HepG2 (cell line): ENCODE results near the gene S100P. TPM values are rescaled to one million over a fixed set of nuclear protein-coding genes. Genes with fewer than 3 reads are reported as not detected.

Experiments
- ARID2 ChIP-seq: sonication (generic); formaldehyde crosslinking; IDR thresholded peaks from 2 replicates; pipeline ENCODE4 v1.8.1; 2022; ENCODE audit warnings: mild to moderate bottlenecking, missing genetic modification reagents, borderline replicate concordance
- ATF2 ChIP-seq: sonication (generic); formaldehyde crosslinking; IDR thresholded peaks from 2 replicates; pipeline ENCODE4 v1.4.0; 2020; ENCODE audit warnings: missing genetic modification reagents
- GABPA ChIP-seq, 2 experiments: IDR thresholded peaks; 2 replicates each; pipeline ENCODE4 v1.6.1; 2011 to 2016; ENCODE audit warnings: low read depth in 2 of 2, low read length in 1 of 2, missing biosample characterization in 1 of 2, missing genetic modification characterization in 1 of 2
- GPN1 ChIP-seq: sonication (generic); formaldehyde crosslinking; IDR thresholded peaks from 2 replicates; pipeline ENCODE4 v1.5.1; 2020; ENCODE audit warnings: missing genetic modification reagents, borderline replicate concordance
- ISX ChIP-seq: sonication (generic); formaldehyde crosslinking; conservative IDR thresholded peaks from 2 replicates; pipeline ENCODE4 v1.5.0; 2020; ENCODE audit warnings: missing genetic modification reagents
- LBX2 ChIP-seq: sonication (generic); formaldehyde crosslinking; IDR thresholded peaks from 2 replicates; pipeline ENCODE4 v1.5.0; 2020; ENCODE audit warnings: missing genetic modification reagents, mild to moderate bottlenecking, borderline replicate concordance
- NFRKB ChIP-seq: fragments of 450-650 bp; IDR thresholded peaks from 2 replicates; pipeline ENCODE4 v1.6.1; 2017
- NR2F6 ChIP-seq, 2 experiments: IDR thresholded peaks; 2 replicates each; pipeline ENCODE4 v1.6.1; 2016; ENCODE audit warnings: antibody characterized with exemption in 1 of 2, mild to moderate bottlenecking in 1 of 2
- PHB2 ChIP-seq: fragments of 450-650 bp; IDR thresholded peaks from 2 replicates; pipeline ENCODE4 v1.6.1; 2018; ENCODE audit not compliant: partially characterized antibody
- RFXAP ChIP-seq: sonication (generic); formaldehyde crosslinking; IDR thresholded peaks from 2 replicates; pipeline ENCODE4 v1.4.0; 2020; ENCODE audit warnings: missing genetic modification reagents, borderline replicate concordance
- RORA ChIP-seq: sonication (generic); formaldehyde crosslinking; IDR thresholded peaks from 2 replicates; pipeline ENCODE4 v1.5.0; 2020; ENCODE audit warnings: mild to moderate bottlenecking, missing genetic modification reagents, moderate library complexity
- SUZ12 ChIP-seq: fragments of 150-350 bp; IDR thresholded peaks from 2 replicates; pipeline ENCODE4 v1.6.1; 2014; ENCODE audit warnings: low read depth, low read length
- TBX3 ChIP-seq: fragments of 450-650 bp; IDR thresholded peaks from 2 replicates; pipeline ENCODE4 v1.6.1; 2017; ENCODE audit warnings: antibody characterized with exemption, mild to moderate bottlenecking, inconsistent platforms, borderline replicate concordance
- ZKSCAN1 ChIP-seq: fragments of 150-350 bp; IDR thresholded peaks from 2 replicates; pipeline ENCODE4 v1.6.1; 2014; ENCODE audit warnings: low read length
- ZMYM4 ChIP-seq: sonication (generic); formaldehyde crosslinking; IDR thresholded peaks from 2 replicates; pipeline ENCODE4 v1.8.1; 2023; ENCODE audit warnings: mild to moderate bottlenecking, missing genetic modification reagents
- ZNF280B ChIP-seq: sonication (generic); formaldehyde crosslinking; IDR thresholded peaks from 2 replicates; pipeline ENCODE4 v1.5.0; 2020; ENCODE audit warnings: missing genetic modification reagents, mild to moderate bottlenecking, borderline replicate concordance
- ZNF512 ChIP-seq: sonication (generic); formaldehyde crosslinking; IDR thresholded peaks from 2 replicates; pipeline ENCODE4 v1.4.0; 2020; ENCODE audit warnings: mild to moderate bottlenecking, missing genetic modification reagents
- ZNF546 ChIP-seq: sonication (generic); formaldehyde crosslinking; conservative IDR thresholded peaks from 2 replicates; pipeline ENCODE4 v1.8.1; 2023; ENCODE audit warnings: mild to moderate bottlenecking, missing genetic modification reagents
- ZNF562 ChIP-seq: sonication (generic); formaldehyde crosslinking; IDR thresholded peaks from 2 replicates; pipeline ENCODE4 v1.8.0; 2022; ENCODE audit warnings: missing genetic modification reagents, borderline replicate concordance
- ZNF569 ChIP-seq: sonication (generic); formaldehyde crosslinking; IDR thresholded peaks from 2 replicates; pipeline ENCODE4 v1.5.0; 2020; ENCODE audit warnings: mild to moderate bottlenecking, missing genetic modification reagents, moderate library complexity, borderline replicate concordance
- ZNF616 ChIP-seq: sonication (generic); formaldehyde crosslinking; IDR thresholded peaks from 2 replicates; pipeline ENCODE4 v1.5.0; 2020; ENCODE audit warnings: low read depth, mild to moderate bottlenecking, missing genetic modification reagents
- polyA plus RNA-seq, 8 experiments: library from polyadenylated mRNA; depleted of rRNA in 3 of 8; stranded (reverse) in 7 of 8; unstranded in 1 of 8; fragments of >200 nt; fragmentation: Illumina TruSeq in 4 of 8; extraction: Trizol in 4 of 8; gene quantifications; 2 replicates each; pipeline versions ENCODE4 v1.2.1 to v1.2.3, GENCODE V29; 2011 to 2016; ENCODE audit warnings: low read depth in 4 of 8, missing spikeins in 1 of 8, mixed read lengths in 1 of 8; ENCODE audit not compliant: insufficient read depth in 1 of 8
- total RNA-seq, 5 experiments: library from RNA; depleted of rRNA; stranded (reverse); fragments of >200 nt; fragmentation: Illumina TruSeq; extraction: Trizol; gene quantifications; 2 replicates each; pipeline ENCODE4 v1.2.3, GENCODE V29; 2016; ENCODE audit warnings: low read depth in 1 of 5

The S100P gene
- total and polyA plus RNA-seq, 2 of the 13 experiments (the other 11 are each of a cell fraction or from before 2014, with no cell fraction given) = 278 to 1,649 TPM

GRCh38 chr4:6733358-6734164 lies 39.9 kb downstream of the S100P start (continued):
- TF ChIP-seq ARID2 = no peak
- no peak for TF ChIP-seq GPN1 (CRISPR knock-in tag)
- TF ChIP-seq RORA (CRISPR knock-in tag) = no peak
- peak; percentile 91 for TF ChIP-seq NR2F6 (IDR thresholded peaks at IDR 0.05)
- peak; percentile 92 for TF ChIP-seq NR2F6 (CRISPR knock-in tag; IDR thresholded peaks at IDR 0.05)
- TF ChIP-seq ZNF562 (CRISPR knock-in tag) = no peak
- peak; percentile 60; the same call in 1 of the 2 replicates for TF ChIP-seq TBX3
- TF ChIP-seq LBX2 (CRISPR knock-in tag) = peak; percentile 17; the same call in 1 of the 2 replicates
- peak; percentile 85 for TF ChIP-seq ZMYM4 (CRISPR knock-in tag)
- TF ChIP-seq SUZ12 = no peak
- TF ChIP-seq PHB2 = no peak
- no peak for TF ChIP-seq ZNF512
- TF ChIP-seq NFRKB = no peak
- TF ChIP-seq ZNF616 (CRISPR knock-in tag) = no peak
- no peak for TF ChIP-seq ISX (CRISPR knock-in tag)
- TF ChIP-seq ZNF280B (CRISPR knock-in tag) = peak; percentile 88; the same call in 1 of the 2 replicates
- peak; percentile 60 for TF ChIP-seq ATF2 (CRISPR knock-in tag)
- TF ChIP-seq GABPA (IDR thresholded peaks at IDR 0.05; ENCODE audit: low read depth, low read length) = no peak
- peak; percentile 28; the same call in 1 of the 2 replicates for TF ChIP-seq GABPA (CRISPR knock-in tag; IDR thresholded peaks at IDR 0.05; ENCODE audit: low read depth)
- peak; percentile 43; the same call in 1 of the 2 replicates for TF ChIP-seq RFXAP
- no peak for TF ChIP-seq ZNF569 (CRISPR knock-in tag)
- no peak for TF ChIP-seq ZKSCAN1
- TF ChIP-seq ZNF546 (CRISPR knock-in tag) = peak; percentile 77; the same call in 1 of the 2 replicates
